CD14-positive monocyte (primary cell): ENCODE results near the gene FAAP100. TPM values are rescaled to one million over a fixed set of nuclear protein-coding genes. Genes with fewer than 3 reads are reported as not detected.

Experiments used
- DNase-seq, 3 donors: peaks; one replicate each; pipeline ENCODE4 v3.0.0-alpha.2; 2011 to 2022
- H2AFZ ChIP-seq: 2 replicates; pipeline ENCODE4 v1.6.0; 2012; ENCODE audit warnings: mild to moderate bottlenecking, low read depth, low read length, inconsistent platforms; ENCODE audit not compliant: insufficient read depth, poor library complexity, severe bottlenecking
- H3K27ac ChIP-seq, 2 donors: 1 replicate in 1 of 2; 2 replicates in 1 of 2; pipeline ENCODE4 v1.5.1; 2012 to 2013; ENCODE audit warnings: low read length in 2 of 2, control low read depth in 1 of 2, inconsistent platforms in 1 of 2, low read depth in 1 of 2, mild to moderate bottlenecking in 1 of 2
- H3K27me3 ChIP-seq, 2 donors: one replicate each; pipeline versions ENCODE4 v1.6.0 to v1.6.1; 2011 to 2013; ENCODE audit warnings: low read length in 2 of 2; ENCODE audit not compliant: control insufficient read depth in 2 of 2, insufficient read depth in 2 of 2
- H3K36me3 ChIP-seq, 2 donors: replicated peaks in 1 of 2; 1 replicate in 1 of 2; 2 replicates in 1 of 2; pipeline versions ENCODE4 v1.5.1 to v1.6.1; 2012 to 2013; ENCODE audit warnings: low read length in 2 of 2, control low read depth in 1 of 2, inconsistent platforms in 1 of 2, mild to moderate bottlenecking in 1 of 2; ENCODE audit not compliant: insufficient read depth in 2 of 2, control insufficient read depth in 1 of 2
- H3K4me1 ChIP-seq, 2 donors: 1 replicate in 1 of 2; 2 replicates in 1 of 2; pipeline versions ENCODE4 v1.5.1 to v1.6.1; 2012 to 2013; ENCODE audit warnings: low read length in 2 of 2, control low read depth in 1 of 2, inconsistent platforms in 1 of 2, mild to moderate bottlenecking in 1 of 2, moderate library complexity in 1 of 2; ENCODE audit not compliant: insufficient read depth in 2 of 2, control insufficient read depth in 1 of 2
- H3K4me2 ChIP-seq: replicated peaks from 2 replicates; pipeline ENCODE3; 2012; ENCODE audit warnings: low read length, moderate library complexity, mild to moderate bottlenecking; ENCODE audit not compliant: poor library complexity, severe bottlenecking; ENCODE audit errors: extremely low read depth
- H3K4me3 ChIP-seq, 3 experiments: fragments of 200-600 bp in 1 of 3; sonication (generic) in 1 of 3; replicated peaks in 1 of 3; 1 replicate in 2 of 3; 2 replicates in 1 of 3; pipeline ENCODE4 v1.5.1; 2011 to 2013; ENCODE audit warnings: low read length in 3 of 3, mild to moderate bottlenecking in 3 of 3, control low read depth in 2 of 3, low read depth in 2 of 3, inconsistent platforms in 1 of 3, moderate library complexity in 1 of 3
- H3K79me2 ChIP-seq: 2 replicates; pipeline ENCODE4 v1.6.0; 2012; ENCODE audit warnings: mild to moderate bottlenecking, control low read depth, inconsistent platforms, low read length, moderate library complexity; ENCODE audit not compliant: insufficient read depth
- H3K9ac ChIP-seq: 2 replicates; pipeline ENCODE4 v1.6.0; 2017; ENCODE audit warnings: low read length, mild to moderate bottlenecking; ENCODE audit not compliant: insufficient read depth, poor library complexity, severe bottlenecking
- H3K9me3 ChIP-seq, 2 donors: replicated peaks in 1 of 2; 1 replicate in 1 of 2; 2 replicates in 1 of 2; pipeline versions ENCODE4 v1.5.1 to v1.6.1; 2012 to 2013; ENCODE audit warnings: low read length in 2 of 2, control low read depth in 1 of 2; ENCODE audit not compliant: control insufficient read depth in 1 of 2, insufficient read depth in 1 of 2
- H4K20me1 ChIP-seq: 2 replicates; pipeline ENCODE4 v1.6.0; 2012; ENCODE audit warnings: mild to moderate bottlenecking, low read length, control low read depth, moderate library complexity; ENCODE audit not compliant: insufficient read depth
- H3K27ac Mint-ChIP-seq, 7 donors: one replicate each; pipeline ENCODE4 v1.8.0; 2020; ENCODE audit warnings: mild to moderate bottlenecking in 7 of 7, mixed read lengths in 7 of 7, moderate library complexity in 6 of 7, inconsistent platforms in 2 of 7
- H3K27me3 Mint-ChIP-seq, 3 donors: one replicate each; pipeline ENCODE4 v1.8.0; 2021 to 2022; ENCODE audit warnings: low read depth in 3 of 3, mild to moderate bottlenecking in 3 of 3, mixed read lengths in 3 of 3, moderate library complexity in 3 of 3, inconsistent platforms in 1 of 3
- H3K36me3 Mint-ChIP-seq, 2 donors: one replicate each; pipeline ENCODE4 v1.8.0; 2020; ENCODE audit warnings: mixed read lengths in 2 of 2, inconsistent platforms in 1 of 2, mild to moderate bottlenecking in 1 of 2
- H3K4me1 Mint-ChIP-seq: one replicate; pipeline ENCODE4 v1.8.0; 2020; ENCODE audit warnings: mild to moderate bottlenecking, mixed read lengths
- H3K4me3 Mint-ChIP-seq, 2 donors: one replicate each; pipeline ENCODE4 v1.8.0; 2020; ENCODE audit warnings: mild to moderate bottlenecking in 2 of 2, mixed read lengths in 2 of 2, moderate library complexity in 1 of 2
- H3K9me3 Mint-ChIP-seq, 7 donors: one replicate each; pipeline ENCODE4 v1.8.0; 2020 to 2022; ENCODE audit warnings: mixed read lengths in 7 of 7, mild to moderate bottlenecking in 6 of 7, moderate library complexity in 6 of 7, inconsistent platforms in 2 of 7
- WGBS: methylation state at CpG from one replicate; pipeline ENCODE4 v1.1.5; 2013; ENCODE audit warnings: missing lambda C conversion rate; ENCODE audit not compliant: insufficient coverage; 5-methylcytosine and 5-hydroxymethylcytosine counted together
- intact Hi-C, 2 donors: fragments of 100-400 bp; cut with micrococcal nuclease; formaldehyde crosslinking; loops; one replicate each; pipeline versions ENCODE4 v1.15.0 to v1.15.1; 2023
- polyA plus RNA-seq, 3 donors: library from polyadenylated mRNA; depleted of rRNA in 1 of 3; unstranded in 2 of 3; stranded (reverse) in 1 of 3; fragments of 300-500 nt in 2 of 3; fragments of >200 nt in 1 of 3; fragmentation: Illumina TruSeq in 2 of 3; gene quantifications; 1 replicate in 2 of 3; 2 replicates in 1 of 3; pipeline ENCODE4 v1.2.3, GENCODE V29; 2012 to 2021
- TF ChIP-seq, protein P1 (sequence below): fragments of 200-600 bp; IDR thresholded peaks from one replicate; pipeline ENCODE4 v1.8.0; 2022; ENCODE audit warnings: antibody characterized with exemption, mild to moderate bottlenecking

The FAAP100 gene
- polyA plus RNA-seq, 3 donors = 10.3 to 37.6 (median 13.9) TPM

- peaks cover 73 to 96% of the 10 kb centered on the region in 2 donors for H3K36me3 Mint-ChIP-seq
- Histone ChIP-seq H3K4me3 (no peak overlapping the region), H3K27ac (no peak overlapping the region), H3K9ac (no peak overlapping the region), H3K27me3 (no peaks in the 10 kb centered on the region), H3K79me2 (peaks cover 35% of the 10 kb centered on the region), H3K4me2 (no peak overlapping the region), H3K36me3 (peaks cover 62 to 91% of the 10 kb centered on the region in 2 donors), H4K20me1 (peaks cover 6% of the 10 kb centered on the region), H3K9me3 (no peaks in the 10 kb centered on the region), H2AFZ (no peak overlapping the region), H3K4me1 (peaks cover 10% of the 10 kb centered on the region in 2 donors)
- peaks cover 15% of the 10 kb centered on the region for H3K4me1 Mint-ChIP-seq
- no peak overlapping the region for H3K4me3 Mint-ChIP-seq
- peaks cover 0 to 2% (median 0%) of the 10 kb centered on the region in 3 donors for H3K27me3 Mint-ChIP-seq
- TF ChIP-seq, protein P1, sequence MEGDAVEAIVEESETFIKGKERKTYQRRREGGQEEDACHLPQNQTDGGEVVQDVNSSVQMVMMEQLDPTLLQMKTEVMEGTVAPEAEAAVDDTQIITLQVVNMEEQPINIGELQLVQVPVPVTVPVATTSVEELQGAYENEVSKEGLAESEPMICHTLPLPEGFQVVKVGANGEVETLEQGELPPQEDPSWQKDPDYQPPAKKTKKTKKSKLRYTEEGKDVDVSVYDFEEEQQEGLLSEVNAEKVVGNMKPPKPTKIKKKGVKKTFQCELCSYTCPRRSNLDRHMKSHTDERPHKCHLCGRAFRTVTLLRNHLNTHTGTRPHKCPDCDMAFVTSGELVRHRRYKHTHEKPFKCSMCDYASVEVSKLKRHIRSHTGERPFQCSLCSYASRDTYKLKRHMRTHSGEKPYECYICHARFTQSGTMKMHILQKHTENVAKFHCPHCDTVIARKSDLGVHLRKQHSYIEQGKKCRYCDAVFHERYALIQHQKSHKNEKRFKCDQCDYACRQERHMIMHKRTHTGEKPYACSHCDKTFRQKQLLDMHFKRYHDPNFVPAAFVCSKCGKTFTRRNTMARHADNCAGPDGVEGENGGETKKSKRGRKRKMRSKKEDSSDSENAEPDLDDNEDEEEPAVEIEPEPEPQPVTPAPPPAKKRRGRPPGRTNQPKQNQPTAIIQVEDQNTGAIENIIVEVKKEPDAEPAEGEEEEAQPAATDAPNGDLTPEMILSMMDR = no peak
- no peaks in the 10 kb centered on the region for H3K9me3 Mint-ChIP-seq
- intact Hi-C loops = no loop called here
- no peak for DNase-seq
- 93% methylated on average over 3 of the region's 5 CpGs for WGBS
- no peak overlapping the region for H3K27ac Mint-ChIP-seq
These were observed 30.2 kb upstream of the FAAP100 start for GRCh38 chr17:81582341-81582740.

DNA sequence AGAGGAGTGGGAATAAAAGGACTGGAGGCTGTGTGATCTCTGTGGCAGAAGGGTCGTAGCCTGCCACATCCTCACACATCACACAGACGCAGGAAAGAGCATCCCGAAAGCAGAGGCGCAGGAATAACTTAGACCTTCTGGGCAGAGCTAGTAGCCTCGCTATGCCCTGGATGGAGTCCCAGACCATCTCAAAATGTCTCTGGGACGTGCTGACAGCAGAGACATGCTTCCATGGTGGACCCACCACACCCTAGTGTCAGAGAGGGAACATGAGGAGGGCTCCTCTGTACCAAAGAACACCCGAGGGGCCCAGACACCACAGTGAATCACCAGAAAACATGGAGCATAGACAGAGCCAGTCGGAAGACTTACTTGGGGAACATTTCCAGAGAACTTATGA is 29.6 kb upstream of the FAAP100 start:
- WGBS = 96% methylated on average over 7 of the region's 8 CpGs
- H3K36me3 Mint-ChIP-seq = peaks cover 71 to 91% of the 10 kb centered on the region in 2 donors

More for the DNA sequence above, 29.6 kb upstream of the FAAP100 start:
- TF ChIP-seq, protein P1 = no peak
- Histone ChIP-seq H3K4me3 (no peak overlapping the region), H3K27me3 (no peaks in the 10 kb centered on the region), H3K9ac (no peak overlapping the region), H3K9me3 (no peaks in the 10 kb centered on the region), H3K4me2 (no peak overlapping the region), H3K36me3 (peaks cover 58 to 87% of the 10 kb centered on the region in 2 donors), H3K27ac (peak overlapping the region in 1 of 2 donors; percentile 26), H3K4me1 (peaks cover 16% of the 10 kb centered on the region in 2 donors), H3K79me2 (peaks cover 37% of the 10 kb centered on the region), H2AFZ (no peak overlapping the region), H4K20me1 (peaks cover 6% of the 10 kb centered on the region)
- H3K4me3 Mint-ChIP-seq = no peak overlapping the region
- H3K27ac Mint-ChIP-seq = peak overlapping the region in 2 of 7 donors; percentile 12 to 68
- H3K27me3 Mint-ChIP-seq = peaks cover 0 to 2% (median 0%) of the 10 kb centered on the region in 3 donors
- H3K9me3 Mint-ChIP-seq = peaks cover 0 to 2% (median 0%) of the 10 kb centered on the region in 7 donors
- DNase-seq = no peak
- H3K4me1 Mint-ChIP-seq = peaks cover 19% of the 10 kb centered on the region
- intact Hi-C loops = no loop called here
